ENCODE measurements around the gene CACNA1E. TPM values are rescaled to one million over a fixed set of nuclear protein-coding genes. Genes with fewer than 3 reads are reported as not detected.

Gene CACNA1E
- total RNA-seq, 1 donor from 2014 or later: 0.08 TPM

DNA sequence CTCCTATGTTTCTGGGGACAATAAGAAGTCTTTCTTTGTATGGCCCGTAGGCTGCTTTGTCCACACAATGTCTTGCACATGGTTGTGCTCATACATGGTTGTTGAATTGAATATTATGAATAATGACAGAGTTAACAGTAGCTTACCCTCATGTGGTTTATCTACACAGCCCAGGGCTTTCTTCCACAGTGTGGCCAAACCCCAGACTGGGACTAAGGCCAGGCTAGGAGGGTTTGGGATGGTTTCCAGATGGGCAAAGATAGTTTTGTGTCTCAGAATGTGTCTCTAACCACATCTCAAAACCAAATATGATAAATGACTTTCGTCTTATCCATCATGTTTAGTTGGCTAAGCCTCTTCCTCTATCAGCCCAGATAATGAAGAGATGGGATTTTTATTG, 65.2 kb downstream of the CACNA1E start:
- no peak for DNase-seq (ENCODE audit: low read depth)
- H3K36me3 ChIP-seq (ENCODE audit: control insufficient read depth, insufficient read depth, low read length): no peaks in the 10 kb centered on the region
- TF ChIP-seq, protein P1, sequence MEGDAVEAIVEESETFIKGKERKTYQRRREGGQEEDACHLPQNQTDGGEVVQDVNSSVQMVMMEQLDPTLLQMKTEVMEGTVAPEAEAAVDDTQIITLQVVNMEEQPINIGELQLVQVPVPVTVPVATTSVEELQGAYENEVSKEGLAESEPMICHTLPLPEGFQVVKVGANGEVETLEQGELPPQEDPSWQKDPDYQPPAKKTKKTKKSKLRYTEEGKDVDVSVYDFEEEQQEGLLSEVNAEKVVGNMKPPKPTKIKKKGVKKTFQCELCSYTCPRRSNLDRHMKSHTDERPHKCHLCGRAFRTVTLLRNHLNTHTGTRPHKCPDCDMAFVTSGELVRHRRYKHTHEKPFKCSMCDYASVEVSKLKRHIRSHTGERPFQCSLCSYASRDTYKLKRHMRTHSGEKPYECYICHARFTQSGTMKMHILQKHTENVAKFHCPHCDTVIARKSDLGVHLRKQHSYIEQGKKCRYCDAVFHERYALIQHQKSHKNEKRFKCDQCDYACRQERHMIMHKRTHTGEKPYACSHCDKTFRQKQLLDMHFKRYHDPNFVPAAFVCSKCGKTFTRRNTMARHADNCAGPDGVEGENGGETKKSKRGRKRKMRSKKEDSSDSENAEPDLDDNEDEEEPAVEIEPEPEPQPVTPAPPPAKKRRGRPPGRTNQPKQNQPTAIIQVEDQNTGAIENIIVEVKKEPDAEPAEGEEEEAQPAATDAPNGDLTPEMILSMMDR (IDR thresholded peaks at IDR 0.05; ENCODE audit: insufficient read depth, low read length, poor library complexity, severe bottlenecking): no peak
- no peaks in the 10 kb centered on the region for H3K27me3 ChIP-seq (ENCODE audit: control insufficient read depth, insufficient read depth, low read length)
- H3K4me3 ChIP-seq (ENCODE audit: low read depth, low read length): no peak overlapping the region

DNA sequence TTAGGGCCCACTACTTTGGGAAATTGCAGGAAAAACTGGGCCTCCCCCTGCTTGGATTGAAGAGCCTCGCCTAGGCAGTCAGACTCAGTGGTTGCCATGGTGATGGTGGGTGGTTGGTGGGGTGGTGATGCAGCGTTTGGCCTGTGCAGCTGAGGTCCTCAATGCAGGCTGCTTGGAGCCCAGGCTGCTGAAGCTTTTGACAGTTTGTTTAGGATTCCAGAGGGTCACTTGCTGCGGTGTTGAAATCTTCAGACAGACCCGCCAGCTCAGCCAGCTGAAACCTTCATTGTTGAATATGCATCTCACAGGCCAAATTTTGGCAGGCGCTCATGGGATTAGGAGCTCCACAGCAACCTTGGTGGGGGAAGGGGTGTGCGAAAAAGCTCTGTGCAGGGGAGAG, 67.9 kb downstream of the CACNA1E start:
- no peaks in the 10 kb centered on the region for H3K36me3 ChIP-seq (ENCODE audit: control insufficient read depth, insufficient read depth, low read length)
- DNase-seq (ENCODE audit: low read depth): no peak
- H3K4me3 ChIP-seq (ENCODE audit: low read depth, low read length): no peak overlapping the region
- H3K27me3 ChIP-seq (ENCODE audit: control insufficient read depth, insufficient read depth, low read length): no peaks in the 10 kb centered on the region
- TF ChIP-seq, protein P1 (IDR thresholded peaks at IDR 0.05; ENCODE audit: insufficient read depth, low read length, poor library complexity, severe bottlenecking): no peak

DNA sequence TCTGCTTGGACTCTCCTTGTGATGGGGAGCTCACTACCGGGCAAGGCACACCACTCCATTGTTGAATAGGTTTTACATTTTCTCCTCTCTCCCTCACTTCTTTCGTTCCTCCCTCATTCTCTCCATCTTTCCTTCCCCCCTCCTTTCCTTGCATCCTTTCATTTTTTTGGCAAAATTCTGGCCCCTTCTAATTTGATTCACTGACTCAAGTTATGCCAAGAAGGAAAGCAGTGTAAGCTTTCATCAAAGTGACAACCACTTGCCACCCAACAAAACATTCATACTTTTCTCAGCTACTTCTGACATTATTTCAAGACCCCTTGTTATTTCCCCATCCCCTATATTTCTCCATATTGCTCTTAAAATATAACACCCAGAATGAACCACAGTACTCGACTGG, 68.4 kb downstream of the CACNA1E start:
- DNase-seq (ENCODE audit: low read depth): no peak
- TF ChIP-seq, protein P1 (IDR thresholded peaks at IDR 0.05; ENCODE audit: insufficient read depth, low read length, poor library complexity, severe bottlenecking): no peak
- H3K27me3 ChIP-seq (ENCODE audit: control insufficient read depth, insufficient read depth, low read length): no peaks in the 10 kb centered on the region
- H3K36me3 ChIP-seq (ENCODE audit: control insufficient read depth, insufficient read depth, low read length): no peaks in the 10 kb centered on the region
- no peak overlapping the region for H3K4me3 ChIP-seq (ENCODE audit: low read depth, low read length)

DNA sequence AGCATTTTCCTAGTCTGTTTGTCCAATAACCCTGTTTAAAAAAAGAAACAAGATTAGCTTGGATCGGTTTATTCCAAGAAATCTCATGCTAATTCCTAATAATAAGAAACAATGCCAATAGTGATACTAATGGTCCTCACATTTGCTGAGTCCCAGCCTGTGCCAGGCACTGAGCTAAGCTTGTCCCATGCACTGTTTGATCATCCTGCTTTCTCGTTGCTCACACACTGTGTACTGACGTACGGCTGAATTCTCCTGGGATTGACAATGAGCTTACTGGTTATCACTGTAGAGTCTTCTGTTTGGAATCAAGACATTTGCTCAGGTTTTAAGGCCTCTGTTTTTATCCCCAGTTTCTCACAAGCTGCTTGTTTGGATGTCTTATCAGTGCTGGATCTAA, 71.1 kb downstream of the CACNA1E start:
- TF ChIP-seq, protein P1 (IDR thresholded peaks at IDR 0.05; ENCODE audit: insufficient read depth, low read length, poor library complexity, severe bottlenecking): no peak

DNA sequence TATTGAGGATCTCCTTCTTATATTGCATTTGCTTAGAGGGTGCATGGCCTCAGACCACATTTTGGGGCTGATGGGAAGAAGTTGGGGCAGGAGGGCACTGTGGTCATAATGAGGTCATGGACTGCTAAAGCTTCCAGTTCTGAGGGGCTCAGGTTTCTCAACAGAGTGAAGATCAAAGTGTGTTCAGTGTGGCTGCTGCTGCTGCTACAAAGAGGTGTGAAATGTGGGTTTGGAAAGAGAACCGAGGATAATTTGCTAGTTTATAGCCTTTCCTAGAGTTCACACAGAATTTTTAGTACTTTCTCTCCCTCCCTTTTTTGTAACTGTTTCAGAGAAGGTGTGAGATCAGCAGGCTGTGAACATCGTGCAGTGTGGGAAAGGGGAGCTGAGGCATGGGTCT, 73.3 kb downstream of the CACNA1E start:
- TF ChIP-seq, protein P1 (IDR thresholded peaks at IDR 0.05; ENCODE audit: insufficient read depth, low read length, poor library complexity, severe bottlenecking): no peak
- H3K27me3 ChIP-seq (ENCODE audit: control insufficient read depth, insufficient read depth, low read length): no peaks in the 10 kb centered on the region
- H3K4me3 ChIP-seq (ENCODE audit: low read depth, low read length): no peak overlapping the region
- no peak for DNase-seq (ENCODE audit: low read depth)
- no peaks in the 10 kb centered on the region for H3K36me3 ChIP-seq (ENCODE audit: control insufficient read depth, insufficient read depth, low read length)

More for the DNA sequence above, 71.1 kb downstream of the CACNA1E start:
- no peaks in the 10 kb centered on the region for H3K36me3 ChIP-seq (ENCODE audit: control insufficient read depth, insufficient read depth, low read length)
- no peak for DNase-seq (ENCODE audit: low read depth)
- H3K4me3 ChIP-seq (ENCODE audit: low read depth, low read length): no peak overlapping the region
- H3K27me3 ChIP-seq (ENCODE audit: control insufficient read depth, insufficient read depth, low read length): no peaks in the 10 kb centered on the region

DNA sequence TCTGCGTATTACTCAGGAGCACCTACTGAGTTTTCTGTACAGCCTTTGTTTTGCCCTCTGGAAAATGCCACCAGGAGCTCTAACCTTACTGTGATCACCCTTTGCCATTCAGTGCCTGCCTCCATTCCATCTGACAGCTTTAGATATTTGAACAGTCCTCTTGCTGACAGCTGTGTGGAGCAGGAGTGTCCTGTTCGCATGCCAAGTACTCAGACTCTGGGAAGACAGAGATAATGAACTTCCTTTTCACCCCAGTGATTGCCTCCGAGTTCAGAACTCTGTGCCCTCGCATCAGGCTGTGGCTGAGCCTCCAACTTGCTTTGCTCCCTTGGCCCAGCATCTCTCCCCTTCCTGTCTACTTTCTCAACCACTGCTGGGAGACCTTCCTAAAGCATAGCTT, 74.0 kb downstream of the CACNA1E start:
- Histone ChIP-seq H3K27me3 (ENCODE audit: control insufficient read depth, insufficient read depth, low read length) (no peaks in the 10 kb centered on the region), H3K4me3 (ENCODE audit: low read depth, low read length) (no peak overlapping the region)
- TF ChIP-seq, protein P1 (IDR thresholded peaks at IDR 0.05; ENCODE audit: insufficient read depth, low read length, poor library complexity, severe bottlenecking): no peak

More for the DNA sequence above, 74.0 kb downstream of the CACNA1E start:
- H3K36me3 ChIP-seq (ENCODE audit: control insufficient read depth, insufficient read depth, low read length): no peaks in the 10 kb centered on the region
- no peak for DNase-seq (ENCODE audit: low read depth)
